Measurements from ENCODE around the gene EEFSEC. TPM values are rescaled to one million over a fixed set of nuclear protein-coding genes. Genes with fewer than 3 reads are reported as not detected.

The EEFSEC gene
- total and polyA plus RNA-seq, 11 donors: 17.5 to 48.0 (median 22.5) TPM

- Histone ChIP-seq H3K4me3 (no peak overlapping the region), H3K36me3 (no peaks in the 10 kb centered on the region), H3K4me1 (no peaks in the 10 kb centered on the region), H3K27me3 (no peaks in the 10 kb centered on the region), H3K27ac (no peak overlapping the region), H3K9me3 (peaks cover 0 to 4% (median 0%) of the 10 kb centered on the region in 12 donors)
- DNase-seq (no peak), ATAC-seq (no peak)
- TF ChIP-seq CTCF (IDR thresholded peaks at IDR 0.05) (no peak), POLR2A (IDR thresholded peaks at IDR 0.05) (no peak)
- intact Hi-C loops (cut with DNase I): loop anchor here in 1 of 10 donors (10.0 kb wide), 1 partner anchor 165 kb away; no protein-coding TSS in a partner anchor
- 83 to 93% (median 91%) methylated on average over 4 to 7 of the region's 7 CpGs for WGBS, 4 donors
Measured at GRCh38 chr3:128420289-128420688, 267.0 kb downstream of the EEFSEC start.

- whole genome bisulfite sequencing, 4 donors: 81 to 97% (median 90%) methylated on average over 4 to 12 of the region's 12 CpGs
- TF ChIP-seq CTCF (IDR thresholded peaks at IDR 0.05) (no peak), POLR2A (IDR thresholded peaks at IDR 0.05) (no peak)
- peaks cover 0 to 4% (median 0%) of the 10 kb centered on the region in 12 donors for H3K9me3 ChIP-seq
- H3K36me3 ChIP-seq: no peaks in the 10 kb centered on the region
- H3K27ac ChIP-seq: no peak overlapping the region
- no peak for DNase-seq
- ATAC-seq: no peak
- intact Hi-C loops (cut with DNase I): loop anchor here in 1 of 10 donors (10.0 kb wide), 1 partner anchor 164 kb away; no protein-coding TSS in a partner anchor
- peaks cover 0 to 5% (median 0%) of the 10 kb centered on the region in 12 donors for H3K4me1 ChIP-seq
- no peak overlapping the region for H3K4me3 ChIP-seq
- H3K27me3 ChIP-seq: no peaks in the 10 kb centered on the region
Measured at GRCh38 chr3:128420720-128421438, 267.6 kb downstream of the EEFSEC start.

GRCh38 chr3:128421439-128421836 is 268.2 kb downstream of the EEFSEC start:
- 40 to 77% (median 67%) methylated on average over 2 to 11 of the region's 11 CpGs for WGBS, 4 donors
- Histone ChIP-seq H3K27ac (no peak overlapping the region), H3K4me1 (peaks cover 0 to 11% (median under 1%) of the 10 kb centered on the region in 12 donors), H3K27me3 (no peaks in the 10 kb centered on the region), H3K4me3 (no peak overlapping the region), H3K36me3 (no peaks in the 10 kb centered on the region), H3K9me3 (peaks cover 0 to 4% (median 0%) of the 10 kb centered on the region in 12 donors)
- TF ChIP-seq POLR2A (IDR thresholded peaks at IDR 0.05) (no peak), CTCF (IDR thresholded peaks at IDR 0.05) (no peak)
- DNase-seq (no peak), ATAC-seq (no peak)
- intact Hi-C loops (cut with DNase I): loop anchor here in 1 of 10 donors (10.0 kb wide), 1 partner anchor 163 kb away; no protein-coding TSS in a partner anchor

GRCh38 chr3:128421966-128422365 is 268.7 kb downstream of the EEFSEC start:
- no peak for ATAC-seq
- intact Hi-C loops (cut with DNase I): loop anchor here in 1 of 10 donors (10.0 kb wide), 1 partner anchor 163 kb away; no protein-coding TSS in a partner anchor
- peaks cover 0 to 2% (median 0%) of the 10 kb centered on the region in 9 donors for H3K27me3 ChIP-seq
- H3K4me1 ChIP-seq: peaks cover 0 to 14% (median 4%) of the 10 kb centered on the region in 12 donors
- H3K36me3 ChIP-seq: no peaks in the 10 kb centered on the region
- H3K4me3 ChIP-seq: no peak overlapping the region
- peaks cover 0 to 4% (median 0%) of the 10 kb centered on the region in 12 donors for H3K9me3 ChIP-seq
- H3K27ac ChIP-seq: no peak overlapping the region
- TF ChIP-seq CTCF (IDR thresholded peaks at IDR 0.05) (no peak), POLR2A (IDR thresholded peaks at IDR 0.05) (no peak)
- WGBS, 4 donors: 85 to 92% (median 88%) methylated on average over 7 of the region's 7 CpGs
- DNase-seq: no peak
